OCI-LY7 (cell line): ENCODE results near the gene NCOA3. TPM values are rescaled to one million over a fixed set of nuclear protein-coding genes. Genes with fewer than 3 reads are reported as not detected.
A peak's percentile ranks its signal among the peaks of the same experiment; 100 is the strongest.

Experiments
- BruUV-seq: library from RNA; stranded (reverse); fragments of 400-500 nt; replicated peaks from 2 replicates; lab custom pipeline; 2021; lab: Mats Ljungman, UMichigan
- CTCF ChIA-PET: fragments of 300-600 bp; sonication (Branson Sonifier 250); formaldehyde crosslinking; loops from one replicate; lab custom pipeline; 2022; ENCODE audit warnings: antibody characterized with exemption; ENCODE audit not compliant: unreplicated experiment; lab: Charles Lee
- POLR2A ChIA-PET: fragments of 300-600 bp; sonication (Branson Sonifier 250); formaldehyde crosslinking; loops from one replicate; lab custom pipeline; 2022; ENCODE audit warnings: antibody characterized with exemption; lab: Charles Lee
- DNase-seq: peaks from one replicate; pipeline ENCODE4 v3.0.0-alpha.2; 2015; ENCODE audit warnings: low spot score
- H2AFZ ChIP-seq: fragments of 200-600 bp; sonication (generic), shearing (Covaris generic); 2 replicates; pipeline ENCODE4 v1.6.1; 2014; ENCODE audit warnings: mild to moderate bottlenecking, antibody characterized with exemption, low read length, moderate library complexity
- H3K27ac ChIP-seq: fragments of 200-600 bp; sonication (generic); 2 replicates; pipeline ENCODE4 v1.5.1; 2014; ENCODE audit warnings: mixed run types, low read depth, mild to moderate bottlenecking, moderate library complexity, low read length, inconsistent platforms; ENCODE audit not compliant: poor library complexity, severe bottlenecking
- H3K36me3 ChIP-seq: fragments of 200-600 bp; sonication (generic); 2 replicates; pipeline ENCODE4 v1.6.1; 2014; ENCODE audit warnings: mild to moderate bottlenecking, antibody characterized with exemption, low read length, moderate library complexity, mixed read lengths; ENCODE audit not compliant: insufficient read depth
- H3K4me1 ChIP-seq: fragments of 200-600 bp; sonication (generic); 2 replicates; pipeline ENCODE4 v1.5.1; 2014; ENCODE audit warnings: mild to moderate bottlenecking, low read length; ENCODE audit not compliant: insufficient read depth, poor library complexity, severe bottlenecking
- H3K4me2 ChIP-seq: fragments of 200-600 bp; sonication (generic); 2 replicates; pipeline ENCODE4 v1.6.1; 2014; ENCODE audit warnings: mild to moderate bottlenecking, low read length
- H3K4me3 ChIP-seq: fragments of 200-600 bp; sonication (generic); 2 replicates; pipeline ENCODE4 v1.5.1; 2014; ENCODE audit warnings: mild to moderate bottlenecking, low read depth, low read length; ENCODE audit not compliant: poor library complexity, severe bottlenecking
- H3K79me2 ChIP-seq: fragments of 200-600 bp; sonication (generic); 2 replicates; pipeline ENCODE4 v1.6.1; 2016; ENCODE audit warnings: low read depth, mild to moderate bottlenecking, low read length, moderate library complexity, mixed read lengths; ENCODE audit not compliant: insufficient read depth
- H3K9me2 ChIP-seq: fragments of 200-600 bp; sonication (generic); 2 replicates; pipeline ENCODE4 v1.6.1; 2016; ENCODE audit warnings: mild to moderate bottlenecking, low read length, mixed read lengths; ENCODE audit not compliant: insufficient read depth
- H3K9me3 ChIP-seq: fragments of 200-600 bp; sonication (generic); 2 replicates; pipeline ENCODE4 v1.6.1; 2014; ENCODE audit warnings: mild to moderate bottlenecking, mixed run types, low read length, mixed read lengths
- H4K20me1 ChIP-seq: fragments of 200-600 bp; sonication (generic); 2 replicates; pipeline ENCODE4 v1.6.1; 2014; ENCODE audit warnings: mild to moderate bottlenecking, antibody characterized with exemption, low read length, moderate library complexity, mixed read lengths; ENCODE audit not compliant: insufficient read depth
- EZH2phosphoT487 ChIP-seq: fragments of 200-600 bp; sonication (generic); IDR thresholded peaks from 2 replicates; pipeline ENCODE4 v1.6.1; 2018; ENCODE audit warnings: low read depth, borderline replicate concordance, mild to moderate bottlenecking, mixed run types, antibody characterized with exemption, low read length, moderate library complexity, mixed read lengths
- intact Hi-C: fragments of 100-400 bp; cut with micrococcal nuclease; formaldehyde crosslinking; loops from one replicate; pipeline ENCODE4 v1.10.0; 2022; ENCODE audit not compliant: unreplicated experiment
- total RNA-seq, 2 experiments: library from RNA; depleted of rRNA in 1 of 2; stranded (reverse); fragments of >200 nt in 1 of 2; shearing (Covaris generic) in 1 of 2; gene quantifications; 2 replicates each; pipeline ENCODE4 v1.2.3, GENCODE V29; 2014 to 2022
- TF ChIP-seq, protein P1 (sequence below): fragments of 200-600 bp; sonication (generic); conservative IDR thresholded peaks from 2 replicates; pipeline ENCODE4 v1.5.1; 2014; ENCODE audit warnings: mild to moderate bottlenecking, antibody characterized with exemption, low read length, moderate library complexity, mixed read lengths

Gene NCOA3
- total RNA-seq, 2 experiments from 2014 or later, result 50.5 to 75.6 TPM

DNA sequence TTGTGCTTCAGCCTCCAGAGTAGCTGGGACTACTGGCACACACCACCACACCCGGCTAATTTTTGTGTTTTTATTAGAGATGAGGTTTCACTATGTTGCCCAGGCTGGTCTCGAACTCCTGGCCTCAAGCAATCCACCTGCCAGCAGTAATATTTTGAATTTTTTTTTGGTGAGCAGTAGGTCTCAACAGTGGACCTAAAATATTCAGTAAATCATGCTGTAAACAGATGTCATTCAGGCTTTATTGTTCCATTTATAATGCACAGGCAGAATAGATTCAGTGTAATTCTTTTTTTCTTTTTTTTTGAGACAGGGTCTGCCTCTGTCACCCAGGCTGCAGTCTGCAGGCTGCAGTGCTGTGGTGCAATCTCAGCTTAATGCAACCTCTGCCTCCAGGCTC lies 69.7 kb downstream of the NCOA3 start:
- no peak for DNase-seq
- Histone ChIP-seq H3K9me3 (no peaks in the 10 kb centered on the region; the same call in 1 of the 2 replicates), H2AFZ (no peak overlapping the region), H3K4me1 (peaks cover 61% of the 10 kb centered on the region), H3K4me2 (peak overlapping the region; percentile 79), H3K9me2 (no peaks in the 10 kb centered on the region), H3K36me3 (peaks cover 55% of the 10 kb centered on the region), H4K20me1 (peaks cover 4% of the 10 kb centered on the region; the same call in 1 of the 2 replicates), H3K27ac (peak overlapping the region; percentile 76), H3K4me3 (no peak overlapping the region), H3K79me2 (peaks cover 98% of the 10 kb centered on the region)
- POLR2A ChIA-PET, result interaction anchor here (0.6 to 1.2 kb wide), 3 partner anchors 11 to 62 kb away, joined by 3 read pairs; no protein-coding TSS in a partner anchor
- CTCF ChIA-PET, result no interaction called here
- TF ChIP-seq, protein P1, sequence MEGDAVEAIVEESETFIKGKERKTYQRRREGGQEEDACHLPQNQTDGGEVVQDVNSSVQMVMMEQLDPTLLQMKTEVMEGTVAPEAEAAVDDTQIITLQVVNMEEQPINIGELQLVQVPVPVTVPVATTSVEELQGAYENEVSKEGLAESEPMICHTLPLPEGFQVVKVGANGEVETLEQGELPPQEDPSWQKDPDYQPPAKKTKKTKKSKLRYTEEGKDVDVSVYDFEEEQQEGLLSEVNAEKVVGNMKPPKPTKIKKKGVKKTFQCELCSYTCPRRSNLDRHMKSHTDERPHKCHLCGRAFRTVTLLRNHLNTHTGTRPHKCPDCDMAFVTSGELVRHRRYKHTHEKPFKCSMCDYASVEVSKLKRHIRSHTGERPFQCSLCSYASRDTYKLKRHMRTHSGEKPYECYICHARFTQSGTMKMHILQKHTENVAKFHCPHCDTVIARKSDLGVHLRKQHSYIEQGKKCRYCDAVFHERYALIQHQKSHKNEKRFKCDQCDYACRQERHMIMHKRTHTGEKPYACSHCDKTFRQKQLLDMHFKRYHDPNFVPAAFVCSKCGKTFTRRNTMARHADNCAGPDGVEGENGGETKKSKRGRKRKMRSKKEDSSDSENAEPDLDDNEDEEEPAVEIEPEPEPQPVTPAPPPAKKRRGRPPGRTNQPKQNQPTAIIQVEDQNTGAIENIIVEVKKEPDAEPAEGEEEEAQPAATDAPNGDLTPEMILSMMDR, result no peak
- no peak for TF ChIP-seq EZH2phosphoT487
- no TSS peak for BruUV-seq
- intact Hi-C loops, result no loop called here

DNA sequence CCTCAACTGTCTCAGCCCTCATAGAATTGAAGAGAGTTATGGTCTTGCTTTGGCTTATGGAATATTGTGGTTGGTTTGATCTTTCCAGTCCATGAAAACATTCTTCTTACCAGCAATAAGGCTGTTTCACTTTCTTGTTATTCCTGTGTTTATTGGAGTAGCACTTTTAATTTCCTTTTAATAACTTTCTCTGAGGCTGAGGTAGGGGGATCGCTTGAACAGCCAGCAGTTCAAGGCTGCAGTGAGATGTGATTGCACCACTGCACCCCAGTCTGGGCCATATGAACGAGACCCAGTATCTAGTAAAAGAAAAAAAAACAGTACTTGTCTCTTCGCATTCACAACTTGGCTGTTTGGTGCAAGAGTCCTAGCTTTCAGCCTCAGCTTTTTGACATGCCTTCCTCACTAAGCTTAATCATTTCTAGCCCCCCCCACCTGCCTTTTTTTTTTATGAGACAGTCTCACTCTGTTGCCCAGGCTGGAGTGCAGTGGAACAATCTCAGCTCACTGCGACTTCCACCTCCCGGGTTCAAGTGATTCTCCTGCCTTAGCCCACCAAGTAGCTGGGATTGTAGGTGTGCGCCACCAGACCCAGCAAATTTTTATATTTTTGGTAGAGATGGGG lies 70.5 kb downstream of the NCOA3 start:
- ChIA-PET CTCF (no interaction called here), POLR2A (interaction anchor here (0.6 to 1.2 kb wide), 7 partner anchors 11 to 220 kb away, joined by 3 read pairs; partner anchors contain the start of gene NCOA3)
- DNase-seq, result no peak
- peaks cover 51% of the 10 kb centered on the region for H3K36me3 ChIP-seq
- peaks cover 98% of the 10 kb centered on the region for H3K79me2 ChIP-seq
- H3K4me2 ChIP-seq, result peak overlapping the region; percentile 79; the same call in 1 of the 2 replicates
- H2AFZ ChIP-seq, result no peak overlapping the region
- no peaks in the 10 kb centered on the region for H3K9me2 ChIP-seq
- peaks cover 69% of the 10 kb centered on the region for H3K4me1 ChIP-seq
- no peaks in the 10 kb centered on the region; the same call in 1 of the 2 replicates for H3K9me3 ChIP-seq
- H3K27ac ChIP-seq, result peak overlapping the region; percentile 76
- H3K4me3 ChIP-seq, result no peak overlapping the region
- BruUV-seq, result no TSS peak
- TF ChIP-seq, protein P1, result no peak
- TF ChIP-seq EZH2phosphoT487, result no peak
- intact Hi-C loops, result no loop called here
- peaks cover 10% of the 10 kb centered on the region; the same call in 1 of the 2 replicates for H4K20me1 ChIP-seq

DNA sequence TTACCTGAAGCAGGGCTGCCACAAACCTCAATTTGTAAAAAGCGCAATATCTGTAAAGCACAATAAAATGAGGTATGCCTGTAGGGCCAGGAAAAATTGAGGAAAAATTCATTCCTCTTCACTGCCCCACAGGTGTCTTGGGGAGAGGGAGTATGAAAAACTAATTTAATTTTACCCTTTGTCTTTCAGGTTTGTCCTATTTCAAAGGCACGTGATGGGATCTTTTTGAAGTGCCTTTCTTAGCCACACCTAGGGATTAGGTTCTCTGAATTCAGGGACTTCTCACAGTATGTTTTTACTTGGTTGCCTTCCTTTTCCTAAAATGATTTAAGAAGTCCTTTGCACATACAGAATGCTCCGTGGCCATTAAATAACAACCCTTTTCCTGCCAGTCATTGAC lies 71.9 kb downstream of the NCOA3 start:
- CTCF ChIA-PET, result no interaction called here

More for the DNA sequence above, 71.9 kb downstream of the NCOA3 start:
- H4K20me1 ChIP-seq, result peaks cover 13% of the 10 kb centered on the region; the same call in 1 of the 2 replicates
- intact Hi-C loops, result no loop called here
- no TSS peak for BruUV-seq
- no peaks in the 10 kb centered on the region for H3K9me2 ChIP-seq
- H3K4me1 ChIP-seq, result peaks cover 66% of the 10 kb centered on the region
- POLR2A ChIA-PET, result no interaction called here
- no peak overlapping the region for H3K4me3 ChIP-seq
- no peaks in the 10 kb centered on the region; the same call in 1 of the 2 replicates for H3K9me3 ChIP-seq
- peak overlapping the region; percentile 76 for H3K27ac ChIP-seq
- H3K36me3 ChIP-seq, result peaks cover 48% of the 10 kb centered on the region
- DNase-seq, result no peak
- peaks cover 98% of the 10 kb centered on the region for H3K79me2 ChIP-seq
- no peak overlapping the region for H2AFZ ChIP-seq
- peak overlapping the region; percentile 79 for H3K4me2 ChIP-seq
- TF ChIP-seq, protein P1, result no peak
- no peak for TF ChIP-seq EZH2phosphoT487
